ENCODE data around the gene RCCD1.

Gene RCCD1

DNA sequence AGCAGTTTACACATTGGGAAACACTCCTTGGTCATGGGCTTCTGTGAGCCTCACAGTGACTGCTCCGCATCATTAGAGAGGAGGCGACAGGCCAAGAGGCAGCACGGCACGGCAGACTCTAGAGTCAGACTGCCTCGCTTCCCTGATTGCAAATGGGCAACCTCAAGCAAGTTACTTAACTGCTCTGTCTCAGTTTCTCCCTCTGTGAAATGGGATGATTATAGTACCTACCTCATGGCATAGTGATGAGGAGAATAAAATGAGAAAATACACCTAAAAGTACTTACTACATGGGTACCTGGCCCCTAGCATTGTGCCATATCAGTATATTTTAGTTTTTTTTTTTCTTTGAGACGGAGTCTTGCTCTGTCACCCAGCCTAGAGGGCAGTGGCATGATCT lies 4.0 kb upstream of the RCCD1 start:
- DNase-seq (ENCODE audit: extremely low read depth, low read depth): no peak
- TF ChIP-seq, protein P1, sequence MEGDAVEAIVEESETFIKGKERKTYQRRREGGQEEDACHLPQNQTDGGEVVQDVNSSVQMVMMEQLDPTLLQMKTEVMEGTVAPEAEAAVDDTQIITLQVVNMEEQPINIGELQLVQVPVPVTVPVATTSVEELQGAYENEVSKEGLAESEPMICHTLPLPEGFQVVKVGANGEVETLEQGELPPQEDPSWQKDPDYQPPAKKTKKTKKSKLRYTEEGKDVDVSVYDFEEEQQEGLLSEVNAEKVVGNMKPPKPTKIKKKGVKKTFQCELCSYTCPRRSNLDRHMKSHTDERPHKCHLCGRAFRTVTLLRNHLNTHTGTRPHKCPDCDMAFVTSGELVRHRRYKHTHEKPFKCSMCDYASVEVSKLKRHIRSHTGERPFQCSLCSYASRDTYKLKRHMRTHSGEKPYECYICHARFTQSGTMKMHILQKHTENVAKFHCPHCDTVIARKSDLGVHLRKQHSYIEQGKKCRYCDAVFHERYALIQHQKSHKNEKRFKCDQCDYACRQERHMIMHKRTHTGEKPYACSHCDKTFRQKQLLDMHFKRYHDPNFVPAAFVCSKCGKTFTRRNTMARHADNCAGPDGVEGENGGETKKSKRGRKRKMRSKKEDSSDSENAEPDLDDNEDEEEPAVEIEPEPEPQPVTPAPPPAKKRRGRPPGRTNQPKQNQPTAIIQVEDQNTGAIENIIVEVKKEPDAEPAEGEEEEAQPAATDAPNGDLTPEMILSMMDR (IDR thresholded peaks at IDR 0.05; ENCODE audit: low read depth, low read length, missing control alignments): no peak

DNA sequence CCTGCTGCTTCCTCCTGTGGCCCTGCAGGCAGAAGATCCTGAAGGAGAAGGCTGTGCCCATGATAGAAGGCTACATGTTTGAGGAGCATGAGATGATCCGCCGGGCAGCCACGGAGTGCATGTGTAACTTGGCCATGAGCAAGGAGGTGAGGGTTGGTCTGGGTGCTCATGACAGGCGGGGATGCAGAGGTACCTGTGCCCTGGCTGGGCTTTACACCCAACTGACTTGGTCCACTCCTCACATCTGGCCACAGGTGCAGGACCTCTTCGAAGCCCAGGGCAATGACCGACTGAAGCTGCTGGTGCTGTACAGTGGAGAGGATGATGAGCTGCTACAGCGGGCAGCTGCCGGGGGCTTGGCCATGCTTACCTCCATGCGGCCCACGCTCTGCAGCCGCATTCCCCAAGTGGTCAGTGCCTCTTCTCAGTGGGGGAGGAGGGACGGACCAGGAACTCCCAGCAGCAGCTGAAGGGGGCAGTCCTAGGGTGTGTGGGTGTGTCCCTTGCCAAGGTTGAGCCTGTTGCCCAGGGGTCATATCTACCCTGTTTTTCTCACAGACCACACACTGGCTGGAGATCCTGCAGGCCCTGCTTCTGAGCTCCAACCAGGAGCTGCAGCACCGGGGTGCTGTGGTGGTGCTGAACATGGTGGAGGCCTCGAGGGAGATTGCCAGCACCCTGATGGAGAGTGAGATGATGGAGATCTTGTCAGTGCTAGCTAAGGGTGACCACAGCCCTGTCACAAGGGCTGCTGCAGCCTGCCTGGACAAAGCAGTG lies 1.6 kb upstream of the RCCD1 start:
- no peak for DNase-seq (ENCODE audit: extremely low read depth, low read depth)
- H3K4me3 ChIP-seq (replicated peaks; ENCODE audit: low read depth, low read length): no peak overlapping the region
- TF ChIP-seq, protein P1 (IDR thresholded peaks at IDR 0.05; ENCODE audit: low read depth, low read length, missing control alignments): no peak

More for the DNA sequence above, 4.0 kb upstream of the RCCD1 start:
- no peak overlapping the region for H3K4me3 ChIP-seq (replicated peaks; ENCODE audit: low read depth, low read length)

DNA sequence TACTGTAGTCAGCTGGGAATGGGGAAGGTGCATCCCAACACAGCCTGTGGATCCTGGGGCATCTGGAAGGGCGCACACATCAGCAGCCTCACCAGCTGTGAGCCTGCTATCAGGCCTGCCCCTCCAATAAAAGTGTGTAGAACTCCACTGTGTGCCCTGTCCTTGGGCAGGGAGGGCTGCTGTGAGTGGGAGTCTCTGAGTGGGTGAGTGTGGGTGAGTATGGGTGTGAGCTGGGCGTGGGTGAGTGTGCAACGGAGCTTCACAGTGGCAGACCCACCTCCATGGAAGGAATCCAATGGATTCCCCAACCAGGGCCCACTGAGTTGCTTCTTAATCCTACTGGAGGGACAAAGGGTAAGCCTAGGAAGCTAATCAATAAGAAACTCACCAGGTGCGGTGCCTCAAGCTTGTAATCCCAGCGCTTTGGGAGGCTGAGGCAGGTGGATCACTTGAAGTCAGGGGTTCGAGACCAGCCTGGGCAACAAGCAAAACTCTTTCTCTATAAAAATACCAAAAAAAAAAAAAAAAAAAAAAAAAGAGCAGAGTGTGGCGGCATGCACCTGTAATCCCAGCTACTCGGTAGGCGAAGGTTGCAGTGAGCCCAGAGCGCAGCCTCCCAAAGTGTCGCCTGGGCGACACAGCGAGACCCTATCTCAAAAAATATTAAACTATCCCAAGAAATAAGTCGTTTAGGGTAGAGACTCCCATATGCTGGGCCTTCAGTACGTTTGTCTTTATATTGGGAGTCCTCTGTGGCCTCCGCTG lies 555 bp upstream of the RCCD1 start:
- no peak overlapping the region; the same call in 1 of the 2 replicates for H3K4me3 ChIP-seq (replicated peaks; ENCODE audit: low read depth, low read length)
- TF ChIP-seq, protein P1 (IDR thresholded peaks at IDR 0.05; ENCODE audit: low read depth, low read length, missing control alignments): no peak
- DNase-seq (ENCODE audit: extremely low read depth, low read depth): no peak

DNA sequence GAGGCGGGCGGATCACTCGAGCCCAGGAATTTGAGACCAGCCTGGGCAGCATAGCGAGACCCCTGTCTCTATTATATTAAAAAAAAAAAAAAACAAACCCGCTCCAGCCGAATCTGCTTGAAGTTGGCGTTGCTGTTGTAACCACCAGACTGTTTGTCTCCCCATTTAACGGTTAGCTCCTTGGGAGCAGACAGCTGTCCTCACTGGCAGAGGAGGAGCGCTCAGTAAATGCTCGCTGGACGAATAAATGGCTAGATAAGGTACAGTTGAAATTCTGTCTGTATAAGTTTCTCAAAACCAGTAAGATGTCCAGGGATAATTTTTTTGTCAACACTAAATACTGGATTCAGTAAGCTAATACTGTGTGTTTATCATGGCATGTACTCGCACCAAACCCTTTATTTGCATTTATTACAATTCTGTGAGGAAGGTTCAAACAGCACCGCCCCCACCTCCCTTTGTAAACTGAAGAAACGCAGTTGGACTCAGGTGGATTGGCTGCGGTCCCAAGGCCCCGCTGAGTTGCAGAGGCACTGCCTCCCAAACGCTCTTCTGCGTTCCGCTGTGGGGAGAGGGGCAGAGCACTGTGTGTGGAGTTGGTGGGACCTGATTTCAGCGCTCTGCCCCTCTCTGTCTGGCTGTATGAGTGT lies 1.1 kb downstream of the RCCD1 start:
- TF ChIP-seq, protein P1 (IDR thresholded peaks at IDR 0.05; ENCODE audit: low read depth, low read length, missing control alignments): no peak
- DNase-seq (ENCODE audit: extremely low read depth, low read depth): no peak
- H3K4me3 ChIP-seq (replicated peaks; ENCODE audit: low read depth, low read length): peak overlapping the region; percentile 55

DNA sequence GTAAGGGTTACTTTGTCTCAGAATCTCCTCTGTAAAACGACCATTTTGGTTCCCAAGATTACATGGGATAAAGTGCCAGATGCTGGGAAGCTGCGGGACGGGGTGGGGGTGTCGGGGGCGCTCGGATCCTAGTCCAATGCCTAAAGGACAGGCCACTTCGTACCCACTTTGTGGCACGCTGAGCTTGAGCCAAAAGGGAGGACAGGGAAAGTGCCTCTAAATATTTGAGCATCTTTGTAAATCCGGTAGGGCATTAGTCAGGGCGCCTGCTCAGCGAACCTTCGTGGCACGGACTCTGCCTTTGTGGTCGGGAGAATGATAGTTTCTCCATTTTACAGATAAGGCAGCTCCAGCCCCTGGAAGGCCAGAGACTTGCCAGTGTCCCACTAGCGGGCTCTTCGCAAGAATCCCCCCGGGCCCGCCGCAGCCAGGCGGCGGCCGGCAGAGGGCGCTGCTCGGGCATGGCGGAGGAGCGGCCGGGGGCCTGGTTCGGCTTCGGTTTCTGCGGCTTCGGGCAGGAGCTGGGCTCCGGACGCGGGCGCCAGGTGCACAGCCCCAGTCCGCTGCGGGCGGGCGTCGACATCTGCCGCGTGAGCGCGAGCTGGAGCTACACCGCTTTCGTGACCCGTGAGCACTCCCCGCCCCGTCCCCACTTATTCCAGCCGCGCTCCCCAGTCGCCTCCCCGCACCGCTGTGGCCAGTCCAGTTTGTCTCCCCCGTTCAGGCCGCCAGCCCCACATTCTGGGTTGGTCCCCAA lies 1.8 kb downstream of the RCCD1 start:
- peak; percentile 31 for DNase-seq (ENCODE audit: extremely low read depth, low read depth)
- TF ChIP-seq, protein P1 (IDR thresholded peaks at IDR 0.05; ENCODE audit: low read depth, low read length, missing control alignments): peak; percentile 96
- peak overlapping the region; percentile 55 for H3K4me3 ChIP-seq (replicated peaks; ENCODE audit: low read depth, low read length)
